ENCODE results near the gene IMMP2L. TPM values are rescaled to one million over a fixed set of nuclear protein-coding genes. Genes with fewer than 3 reads are reported as not detected.
"Not testable (repeated sequence)": the region's sequence is repeated elsewhere in the genome, so short reads cannot be mapped to it uniquely, and the experiment has no call there.

The IMMP2L gene
- polyA plus RNA-seq, 4 donors = 38.6 to 48.8 (median 40.6) TPM

DNA sequence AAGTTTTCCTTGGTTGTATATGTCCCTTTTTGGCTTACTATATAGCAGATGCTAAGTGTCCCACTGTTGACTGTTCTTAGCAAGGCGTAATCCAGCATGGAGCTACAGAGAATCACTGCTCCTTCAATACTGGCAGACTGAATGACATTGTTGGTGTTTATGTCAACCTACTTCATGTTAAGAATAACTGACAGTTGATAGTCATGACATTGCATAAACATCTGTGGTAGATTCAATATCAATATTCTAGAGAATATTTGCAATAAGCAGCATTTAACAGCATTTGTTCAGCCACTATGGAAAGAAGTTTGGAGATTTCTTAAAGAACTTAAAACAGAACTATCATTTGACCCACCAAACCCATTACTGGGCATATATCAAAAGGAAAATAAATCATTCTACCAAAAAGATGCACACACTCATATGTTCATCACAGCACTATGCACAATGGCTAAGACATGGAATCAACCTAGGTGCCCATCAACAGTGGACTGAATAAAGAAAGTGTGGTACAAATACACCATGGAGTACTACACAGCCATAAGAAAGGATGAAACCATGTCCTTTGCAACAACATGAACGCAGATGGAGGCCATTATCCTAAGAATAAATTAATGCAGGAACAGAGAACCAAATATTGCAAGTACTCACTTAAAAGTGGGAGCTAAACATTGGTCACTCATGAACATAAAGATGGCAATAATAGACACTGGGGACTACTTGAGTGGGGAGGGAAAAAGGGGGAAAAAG lies 88.7 kb downstream of the IMMP2L start:
- DNase-seq (ENCODE audit: low read depth in 4 of 4, low spot score in 2 of 4) = no peak

DNA sequence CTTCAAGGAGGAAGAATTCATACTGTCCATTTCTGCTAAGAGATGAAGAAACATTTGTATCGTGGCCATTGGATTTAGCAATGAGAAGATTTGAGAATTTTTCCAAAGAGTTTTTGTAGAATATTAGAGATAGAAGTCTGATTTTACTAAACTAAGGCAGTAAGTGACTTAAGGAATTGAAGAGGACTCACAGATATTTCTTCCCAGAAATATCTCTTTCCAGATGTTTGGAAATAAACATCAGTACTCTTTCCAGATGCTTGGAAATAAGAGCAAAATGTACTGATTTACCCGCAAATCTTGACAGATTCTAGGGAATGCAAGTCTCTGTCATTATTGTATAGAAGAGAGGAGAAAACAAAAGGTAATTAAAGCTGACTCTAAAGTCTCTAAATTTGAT lies 91.3 kb downstream of the IMMP2L start:
- DNase-seq (ENCODE audit: low read depth in 4 of 4, low spot score in 2 of 4) = no peak

DNA sequence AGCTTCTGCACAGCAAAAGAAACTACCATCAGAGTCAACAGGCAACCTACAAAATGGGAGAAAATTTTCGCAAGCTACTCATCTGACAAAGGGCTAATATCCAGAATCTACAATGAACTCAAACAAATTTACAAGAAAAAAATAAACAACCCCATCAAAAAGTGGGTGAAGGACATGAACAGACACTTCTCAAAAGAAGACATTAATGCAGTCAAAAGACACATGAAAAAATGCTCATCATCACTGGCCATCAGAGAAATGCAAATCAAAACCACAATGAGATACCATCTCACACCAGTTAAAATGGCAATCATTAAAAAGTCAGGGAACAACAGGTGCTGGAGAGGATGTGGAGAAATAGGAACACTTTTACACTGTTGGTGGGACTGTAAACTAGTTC lies 92.4 kb downstream of the IMMP2L start:
- not testable (repeated sequence) for DNase-seq (ENCODE audit: low read depth in 4 of 4, low spot score in 2 of 4)

DNA sequence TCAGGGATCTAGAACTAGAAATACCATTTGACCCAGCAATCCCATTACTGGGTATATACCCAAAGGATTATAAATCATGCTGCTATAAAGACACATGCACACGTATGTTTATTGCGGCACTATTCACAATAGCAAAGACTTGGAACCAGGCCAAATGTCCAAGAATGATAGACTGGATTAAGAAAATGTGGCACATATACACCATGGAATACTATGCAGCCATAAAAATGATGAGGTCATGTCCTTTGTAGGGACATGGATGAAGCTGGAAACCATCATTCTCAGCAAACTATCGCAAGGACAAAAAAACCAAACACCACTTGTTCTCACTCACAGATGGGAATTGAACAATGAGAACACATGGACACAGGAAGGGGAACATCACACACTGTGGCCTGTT lies 96.5 kb downstream of the IMMP2L start:
- DNase-seq (ENCODE audit: low read depth in 4 of 4, low spot score in 2 of 4) = not testable (repeated sequence)

DNA sequence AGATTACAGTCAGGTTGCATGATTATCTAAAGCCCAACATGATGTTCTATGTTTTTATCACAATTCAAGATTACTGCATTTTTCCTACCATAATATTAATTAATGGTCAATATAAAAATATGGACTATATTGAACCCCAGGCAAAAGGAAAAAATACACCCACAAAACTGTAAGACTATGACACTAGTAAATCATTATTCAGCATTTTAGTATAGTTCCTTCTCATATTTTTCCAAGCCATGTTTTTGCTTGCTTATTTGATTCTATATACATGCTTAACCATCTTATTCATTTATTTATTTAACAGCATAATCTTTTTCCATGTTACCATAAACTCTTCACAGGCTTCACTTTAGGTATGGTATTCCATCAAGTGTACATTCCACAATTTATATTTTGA lies 101.6 kb downstream of the IMMP2L start:
- no peak for DNase-seq (ENCODE audit: low read depth in 4 of 4, low spot score in 2 of 4)

DNA sequence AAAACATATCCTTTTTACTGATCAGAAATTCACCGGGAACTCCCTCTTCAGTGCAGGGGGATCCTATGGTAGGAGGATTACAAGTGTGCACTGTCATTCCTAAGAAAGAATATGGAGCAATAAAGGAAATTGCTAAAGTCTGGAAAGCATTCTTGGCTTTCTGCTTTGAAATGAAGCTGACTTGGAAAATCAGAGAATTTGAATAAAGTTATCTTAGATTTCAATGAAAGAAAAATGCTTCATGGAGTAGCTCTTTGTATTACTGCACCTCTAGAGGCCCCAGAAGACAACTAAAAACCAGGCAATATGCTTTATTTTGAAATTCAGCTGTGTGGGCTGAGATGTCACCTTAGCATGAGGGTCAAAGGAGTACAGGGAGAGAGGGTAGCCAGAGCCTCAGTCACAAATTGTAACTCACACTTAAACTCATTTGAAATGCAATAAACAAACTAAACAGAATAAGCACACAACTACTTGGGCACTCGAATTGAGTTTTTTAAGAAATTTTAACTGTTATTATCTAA lies 102.5 kb downstream of the IMMP2L start:
- no peak for DNase-seq (ENCODE audit: low read depth in 4 of 4, low spot score in 2 of 4)

DNA sequence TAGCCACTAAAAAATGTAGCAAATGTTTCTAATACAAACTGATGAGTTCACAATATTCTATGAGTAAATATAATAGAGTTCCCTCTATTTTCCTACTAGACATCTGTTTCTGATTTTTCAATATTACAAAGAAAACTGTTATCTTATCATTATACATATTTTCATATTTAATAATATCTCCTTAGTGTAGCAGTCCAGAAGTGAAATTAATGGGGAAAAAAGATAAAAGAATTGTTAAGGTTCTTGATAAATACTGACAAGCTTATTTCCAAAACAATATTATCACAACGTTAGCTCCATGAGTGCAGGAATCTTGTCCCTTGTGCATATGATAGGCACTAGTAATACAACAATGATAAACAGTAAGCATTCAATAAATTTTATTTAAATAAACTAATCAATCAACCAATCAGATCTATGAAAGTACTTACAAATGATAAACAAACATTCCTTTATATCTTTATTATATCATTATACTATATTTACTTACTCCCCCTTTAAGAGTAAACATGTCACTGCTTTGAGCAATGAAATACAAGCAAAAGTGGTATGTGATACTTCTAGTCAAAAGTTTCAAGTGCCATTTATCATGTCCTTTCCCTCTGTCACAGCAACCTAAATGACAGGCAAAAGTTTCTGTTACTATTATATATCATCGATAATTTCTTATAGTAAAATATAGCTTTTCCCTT lies 103.1 kb downstream of the IMMP2L start:
- no peak for DNase-seq (ENCODE audit: low read depth in 4 of 4, low spot score in 2 of 4)

DNA sequence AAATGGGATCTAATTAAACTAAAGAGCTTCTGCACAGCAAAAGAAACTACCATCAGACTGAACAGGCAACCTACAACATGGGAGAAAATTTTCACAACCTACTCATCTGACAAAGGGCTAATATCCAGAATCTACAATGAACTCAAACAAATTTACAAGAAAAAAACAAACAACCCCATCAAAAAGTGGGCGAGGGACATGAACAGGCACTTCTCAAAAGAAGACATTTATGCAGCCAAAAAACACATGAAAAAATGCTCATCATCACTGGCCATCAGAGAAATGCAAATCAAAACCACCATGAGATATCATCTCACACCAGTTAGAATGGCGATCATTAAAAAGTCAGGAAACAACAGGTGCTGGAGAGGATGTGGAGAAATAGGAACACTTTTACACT lies 111.6 kb downstream of the IMMP2L start:
- DNase-seq (ENCODE audit: low read depth in 4 of 4, low spot score in 2 of 4) = not testable (repeated sequence)

DNA sequence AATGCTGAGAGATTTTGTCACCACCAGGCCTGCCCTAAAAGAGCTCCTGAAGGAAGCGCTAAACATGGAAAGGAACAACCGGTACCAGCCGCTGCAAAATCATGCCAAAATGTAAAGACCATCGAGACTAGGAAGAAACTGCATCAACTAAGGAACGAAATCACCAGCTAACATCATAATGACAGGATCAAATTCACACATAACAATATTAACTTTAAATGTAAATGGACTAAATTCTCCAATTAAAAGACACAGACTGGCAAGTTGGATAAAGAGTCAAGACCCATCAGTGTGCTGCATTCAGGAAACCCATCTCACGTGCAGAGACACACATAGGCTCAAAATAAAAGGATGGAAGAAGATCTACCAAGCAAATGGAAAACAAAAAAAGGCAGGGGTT lies 114.8 kb downstream of the IMMP2L start:
- DNase-seq (ENCODE audit: low read depth in 4 of 4, low spot score in 2 of 4) = not testable (repeated sequence)

DNA sequence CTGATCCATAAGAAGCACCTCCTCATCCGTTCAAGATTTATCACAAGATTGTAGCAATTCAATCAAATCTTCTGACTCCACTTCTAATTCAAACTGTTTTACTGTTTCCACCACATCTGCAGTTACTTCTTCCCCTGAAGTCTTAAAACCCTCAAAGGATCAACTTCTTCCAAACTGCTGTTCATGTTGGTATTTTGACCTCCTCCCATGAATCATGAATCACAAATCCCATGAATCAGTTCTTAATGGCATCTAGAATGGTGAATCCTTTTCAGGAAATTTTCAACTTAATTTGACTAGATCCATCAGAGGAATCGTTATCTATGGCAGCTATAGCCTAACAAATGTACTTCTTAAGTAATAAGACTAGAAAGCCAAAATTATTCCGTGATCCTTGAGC lies 122.3 kb downstream of the IMMP2L start:
- DNase-seq (ENCODE audit: low read depth in 4 of 4, low spot score in 2 of 4) = no peak

DNA sequence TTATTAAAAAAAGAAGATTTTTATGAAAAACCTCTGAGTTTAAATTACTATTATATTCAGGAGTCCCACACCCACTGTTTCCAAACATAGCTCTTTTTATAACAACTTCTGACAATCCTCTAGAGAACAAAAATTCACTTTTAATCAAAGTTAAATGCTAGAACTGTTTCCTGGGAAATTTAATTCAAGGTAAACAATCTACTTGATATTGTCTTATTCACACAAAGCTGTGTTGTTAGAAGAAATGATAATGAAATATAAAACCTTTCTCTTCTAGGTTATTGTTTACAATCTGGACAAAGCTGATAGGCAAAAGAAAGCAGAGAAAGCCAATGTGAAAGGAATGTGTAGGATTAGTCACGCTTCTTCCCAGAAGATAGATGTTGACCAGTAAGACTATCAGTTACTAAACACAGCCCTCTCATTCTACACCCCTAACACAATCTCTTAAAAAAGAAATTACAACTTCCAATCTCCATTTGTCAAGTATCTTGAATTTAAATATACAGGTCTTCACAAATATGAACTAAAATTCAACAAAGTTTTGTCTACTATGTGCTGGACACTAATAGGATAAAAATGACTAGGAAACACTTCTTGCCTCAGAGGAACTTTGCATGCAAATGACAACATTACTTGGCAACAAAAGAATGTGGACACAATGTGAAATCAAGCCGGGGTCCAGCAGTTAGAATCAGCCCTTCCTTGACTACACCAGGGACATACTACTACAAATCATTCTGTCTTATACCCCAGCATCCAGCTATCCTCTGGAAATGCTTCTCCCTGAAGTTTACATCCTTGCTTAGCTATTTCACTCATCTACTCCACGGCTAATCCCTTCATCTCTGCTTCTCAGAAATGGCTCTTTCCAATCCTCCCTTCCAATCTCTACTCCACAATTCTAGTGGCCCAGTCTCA lies 123.7 kb downstream of the IMMP2L start:
- peak in 1 of 4 donors; percentile 7 for DNase-seq (ENCODE audit: low read depth in 4 of 4, low spot score in 2 of 4)

DNA sequence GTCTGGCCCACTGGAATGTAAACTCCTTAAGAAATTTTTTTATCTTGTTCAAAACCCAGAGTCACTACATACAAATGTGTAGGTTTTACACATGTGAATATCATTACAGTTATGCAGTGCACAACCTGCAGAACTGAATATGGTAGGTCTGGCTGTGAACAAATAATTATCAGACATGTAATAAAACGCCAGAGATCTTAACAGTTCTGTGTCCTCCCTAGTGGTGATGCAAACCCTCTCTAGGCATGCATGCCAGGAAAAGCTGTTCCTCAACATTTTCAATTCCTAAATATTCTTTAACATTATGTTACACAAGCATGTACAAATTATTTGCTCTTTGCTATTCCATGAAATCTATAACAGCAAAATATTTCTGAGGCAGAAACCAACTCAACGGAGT lies 124.6 kb downstream of the IMMP2L start:
- DNase-seq (ENCODE audit: low read depth in 4 of 4, low spot score in 2 of 4) = no peak

DNA sequence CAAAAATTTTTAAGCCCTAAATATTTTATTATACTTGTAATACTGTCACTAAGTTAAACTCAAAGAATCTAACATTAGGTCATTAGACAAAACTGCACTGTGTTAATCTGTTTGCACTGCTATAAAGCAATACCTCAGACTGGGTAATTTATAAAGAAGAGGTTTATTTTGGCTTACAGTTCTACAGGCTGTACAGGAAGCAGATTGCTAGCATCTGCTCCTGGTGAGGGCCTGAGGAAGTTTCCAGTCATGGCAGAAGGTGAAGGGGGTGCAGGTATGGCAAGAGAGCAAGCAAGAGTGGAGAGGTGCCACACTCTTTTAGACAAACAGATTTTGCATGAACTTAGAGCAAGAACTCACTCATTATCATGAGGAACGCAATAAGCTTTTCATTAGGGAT lies 125.7 kb downstream of the IMMP2L start:
- no peak for DNase-seq (ENCODE audit: low read depth in 4 of 4, low spot score in 2 of 4)

DNA sequence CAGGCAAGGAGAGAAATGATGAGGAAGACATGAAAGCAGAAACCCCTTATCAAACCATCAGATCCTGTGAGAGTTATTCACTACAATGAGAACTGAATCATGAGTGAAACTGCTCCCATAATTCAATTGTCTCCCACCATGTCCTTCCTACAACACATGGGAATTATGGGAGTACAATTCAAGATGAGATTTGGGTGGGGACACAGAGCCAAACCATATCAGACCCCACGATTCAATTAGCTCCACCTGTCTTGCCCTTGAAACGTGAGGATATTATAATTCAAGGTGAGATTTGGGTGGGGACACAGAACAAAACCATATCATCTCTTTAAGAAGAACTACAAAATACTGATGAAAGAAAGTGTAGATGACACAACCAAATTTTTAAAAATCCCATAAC lies 128.9 kb downstream of the IMMP2L start:
- DNase-seq (ENCODE audit: low read depth in 4 of 4, low spot score in 2 of 4) = no peak

DNA sequence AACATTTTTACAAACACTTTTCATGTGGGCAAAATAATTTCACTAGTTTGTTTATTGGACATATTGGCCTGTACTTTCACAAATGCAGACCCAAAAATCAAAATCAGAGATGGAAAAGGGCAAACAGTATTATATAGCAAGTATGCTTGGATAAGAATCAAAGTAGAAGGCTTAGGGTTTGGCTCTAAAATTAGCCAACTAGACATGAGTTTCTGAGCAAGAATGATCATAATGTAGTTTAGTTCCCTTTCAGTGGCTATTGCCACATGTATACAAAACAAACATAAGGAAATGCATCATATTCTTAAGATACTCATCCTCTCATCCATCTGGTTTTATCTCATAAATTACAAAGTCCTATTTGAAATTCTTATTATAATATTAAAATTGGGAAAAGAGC lies 132.5 kb downstream of the IMMP2L start:
- no peak for DNase-seq (ENCODE audit: low read depth in 4 of 4, low spot score in 2 of 4)

DNA sequence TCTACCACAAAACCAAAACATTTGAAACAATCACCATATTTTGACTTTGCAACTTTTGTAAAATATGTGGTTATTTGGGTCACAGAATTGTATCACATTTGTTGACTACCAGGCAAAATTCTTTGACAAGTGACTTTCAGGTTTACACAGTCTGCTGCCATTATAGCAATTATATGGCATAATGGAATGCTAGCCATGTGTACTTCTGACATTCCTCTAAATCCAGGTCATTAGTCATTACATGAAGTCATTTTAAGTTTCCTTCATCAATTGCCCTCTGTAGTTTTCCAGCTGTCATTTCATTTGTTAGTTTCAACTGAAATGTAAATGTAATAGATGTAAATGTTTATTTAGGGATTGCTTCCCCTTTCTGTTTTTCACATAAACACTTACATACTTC lies 137.5 kb downstream of the IMMP2L start:
- DNase-seq (ENCODE audit: low read depth in 4 of 4, low spot score in 2 of 4) = no peak

DNA sequence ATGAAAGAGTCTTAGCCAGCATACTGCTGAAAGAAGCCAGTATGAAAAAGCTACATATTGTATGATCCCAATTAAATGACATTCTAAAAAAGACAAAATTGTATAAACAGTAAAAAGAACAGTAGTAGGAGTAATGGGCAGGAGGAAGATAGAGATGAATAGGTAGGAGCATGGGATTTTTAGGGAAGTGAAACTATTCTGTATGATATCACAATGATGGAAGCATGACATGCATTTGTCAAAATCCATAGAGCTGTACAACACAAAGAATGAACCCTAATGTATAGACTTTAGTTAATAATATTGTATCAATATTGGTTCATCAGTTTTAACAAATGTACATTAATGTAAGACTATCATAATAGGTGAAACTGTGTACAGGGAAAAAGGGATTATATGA lies 147.9 kb downstream of the IMMP2L start:
- DNase-seq (ENCODE audit: low read depth in 4 of 4, low spot score in 2 of 4) = no peak

DNA sequence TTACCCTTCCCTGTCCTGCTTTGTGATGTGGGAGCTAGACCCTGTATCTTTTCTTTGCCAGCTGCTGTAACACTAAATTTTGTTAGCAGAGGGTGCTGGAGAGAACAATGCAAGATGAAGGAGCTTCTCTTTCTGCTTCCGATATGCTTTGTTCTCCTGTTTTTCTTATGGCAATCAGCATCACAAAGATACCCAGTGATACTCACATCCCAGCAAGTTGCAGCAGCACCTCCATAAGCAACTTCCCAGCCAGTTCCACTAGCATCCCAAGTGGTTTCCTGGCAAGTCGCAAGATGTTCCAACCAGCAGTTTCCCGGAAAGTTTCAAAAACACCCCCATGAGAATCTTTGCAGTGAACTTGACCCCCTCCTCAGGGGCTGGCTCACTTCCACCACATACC lies 148.6 kb downstream of the IMMP2L start:
- DNase-seq (ENCODE audit: low read depth in 4 of 4, low spot score in 2 of 4) = no peak

DNA sequence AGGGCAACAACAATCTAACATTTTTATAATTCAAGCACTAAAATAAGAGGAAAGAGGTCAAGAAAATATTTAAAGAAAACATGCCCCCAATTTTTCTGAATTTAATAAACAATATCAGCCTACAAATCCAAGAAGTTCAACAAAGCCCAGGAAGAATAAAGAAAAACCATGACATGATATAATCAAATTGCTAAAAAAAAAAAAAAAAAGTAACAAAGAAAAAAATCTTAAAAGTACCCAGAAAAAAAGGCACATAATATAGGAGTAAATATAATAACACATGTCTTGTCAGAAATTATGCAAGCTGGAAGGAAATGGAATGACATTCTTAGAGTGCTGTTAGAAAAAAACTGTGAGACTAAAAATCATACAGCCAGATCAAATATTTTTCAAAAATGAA lies 151.4 kb downstream of the IMMP2L start:
- no peak for DNase-seq (ENCODE audit: low read depth in 4 of 4, low spot score in 2 of 4)

DNA sequence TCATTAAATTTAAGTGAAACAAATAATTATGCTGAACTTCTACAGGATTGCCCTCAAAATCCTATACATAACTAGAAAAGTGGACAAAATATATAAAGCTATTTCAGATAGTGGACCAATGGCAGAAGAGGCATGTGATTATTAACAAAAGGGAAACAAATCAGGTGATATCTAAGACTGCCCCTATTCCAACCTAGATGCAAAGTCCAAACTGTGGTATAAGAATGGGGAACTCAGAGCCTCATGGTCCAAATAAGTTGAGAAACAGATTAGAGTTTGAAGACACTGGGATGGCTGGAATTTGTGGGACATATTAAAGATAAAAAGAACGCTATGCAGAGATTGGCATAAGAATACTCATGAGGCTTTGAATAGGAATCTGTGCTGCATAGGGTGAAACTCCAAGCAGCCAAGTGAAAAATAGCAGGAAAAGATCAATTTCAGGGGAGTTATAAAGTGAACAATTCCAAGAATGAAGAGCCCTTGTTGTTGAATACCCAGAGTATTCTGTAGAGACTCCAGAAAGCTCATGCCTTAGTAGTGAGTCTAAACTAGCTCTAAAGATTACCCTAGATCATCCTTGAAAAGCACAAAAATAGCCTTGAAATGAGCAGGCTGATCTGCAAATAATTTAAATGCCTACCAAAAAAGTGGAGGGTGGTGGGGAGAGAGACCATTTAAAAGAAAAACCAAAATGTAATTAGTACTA lies 152.4 kb downstream of the IMMP2L start:
- DNase-seq (ENCODE audit: low read depth in 4 of 4, low spot score in 2 of 4) = no peak

Measured in left renal cortex interstitium (tissue), 4 donors.